Esophagus squamous epithelium (tissue), 5 donors: ENCODE measurements around the gene OR1K1. TPM values are rescaled to one million over a fixed set of nuclear protein-coding genes. Genes with fewer than 3 reads are reported as not detected.

ENCODE experiments used
- DNase-seq: peaks from one replicate; lab custom pipeline; 2025; lab: John Stamatoyannopoulos, UW
- H3K27ac ChIP-seq, 4 donors: fragments of 200-600 bp; sonication (generic); one replicate each; pipeline ENCODE4 v1.5.1; 2016 to 2019; ENCODE audit warnings: mild to moderate bottlenecking in 1 of 4
- H3K27me3 ChIP-seq, 4 donors: fragments of 200-600 bp; sonication (generic); 1 replicate in 3 of 4; 2 replicates in 1 of 4; pipeline versions ENCODE4 v1.5.1 to v1.6.0; 2017 to 2021; ENCODE audit warnings: antibody characterized with exemption in 1 of 4
- H3K36me3 ChIP-seq, 3 donors: fragments of 200-600 bp; sonication (generic); one replicate each; pipeline ENCODE4 v1.5.1; 2016 to 2019
- H3K4me1 ChIP-seq, 3 donors: fragments of 200-600 bp; sonication (generic); one replicate each; pipeline ENCODE4 v1.5.1; 2017 to 2019
- H3K4me3 ChIP-seq, 4 donors: fragments of 200-600 bp; sonication (generic); 1 replicate in 3 of 4; 2 replicates in 1 of 4; pipeline ENCODE4 v1.5.1; 2016 to 2019; ENCODE audit warnings: mild to moderate bottlenecking in 2 of 4, moderate library complexity in 1 of 4
- H3K9me3 ChIP-seq, 3 donors: fragments of 200-600 bp; sonication (generic); one replicate each; pipeline ENCODE4 v1.5.1; 2016 to 2019
- POLR2A ChIP-seq, 4 donors: fragments of 450-650 bp; IDR thresholded peaks; one replicate each; pipeline ENCODE4 v1.6.1; 2017; ENCODE audit warnings: antibody characterized with exemption in 4 of 4, mild to moderate bottlenecking in 4 of 4, moderate library complexity in 3 of 4
- WGBS, 2 donors: methylation state at CpG; one replicate each; pipeline ENCODE4 v1.1.5; 2018; 5-methylcytosine and 5-hydroxymethylcytosine counted together
- intact Hi-C: fragments of 100-400 bp; cut with DNase I; formaldehyde crosslinking; loops from one replicate; pipeline ENCODE4 v1.15.0; 2022
- total RNA-seq, 4 donors: library from RNA; depleted of rRNA; stranded (reverse); fragments of >200 nt; gene quantifications; one replicate each; pipeline ENCODE4 v1.1.0, GENCODE V29; 2016
- TF ChIP-seq, protein P1 (sequence below), 6 experiments: fragments of 450-650 bp in 4 of 6; fragments of 200-600 bp in 2 of 6; sonication (generic) in 2 of 6; IDR thresholded peaks; one replicate each; pipeline ENCODE4 v1.5.1; 2016 to 2019; ENCODE audit warnings: antibody characterized with exemption in 6 of 6, mild to moderate bottlenecking in 4 of 6, moderate library complexity in 4 of 6
- donor health status: DM: yes; HTN: yes; CAD: no.

The OR1K1 gene, protein sequence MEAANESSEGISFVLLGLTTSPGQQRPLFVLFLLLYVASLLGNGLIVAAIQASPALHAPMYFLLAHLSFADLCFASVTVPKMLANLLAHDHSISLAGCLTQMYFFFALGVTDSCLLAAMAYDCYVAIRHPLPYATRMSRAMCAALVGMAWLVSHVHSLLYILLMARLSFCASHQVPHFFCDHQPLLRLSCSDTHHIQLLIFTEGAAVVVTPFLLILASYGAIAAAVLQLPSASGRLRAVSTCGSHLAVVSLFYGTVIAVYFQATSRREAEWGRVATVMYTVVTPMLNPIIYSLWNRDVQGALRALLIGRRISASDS
- not detected for total RNA-seq

DNA sequence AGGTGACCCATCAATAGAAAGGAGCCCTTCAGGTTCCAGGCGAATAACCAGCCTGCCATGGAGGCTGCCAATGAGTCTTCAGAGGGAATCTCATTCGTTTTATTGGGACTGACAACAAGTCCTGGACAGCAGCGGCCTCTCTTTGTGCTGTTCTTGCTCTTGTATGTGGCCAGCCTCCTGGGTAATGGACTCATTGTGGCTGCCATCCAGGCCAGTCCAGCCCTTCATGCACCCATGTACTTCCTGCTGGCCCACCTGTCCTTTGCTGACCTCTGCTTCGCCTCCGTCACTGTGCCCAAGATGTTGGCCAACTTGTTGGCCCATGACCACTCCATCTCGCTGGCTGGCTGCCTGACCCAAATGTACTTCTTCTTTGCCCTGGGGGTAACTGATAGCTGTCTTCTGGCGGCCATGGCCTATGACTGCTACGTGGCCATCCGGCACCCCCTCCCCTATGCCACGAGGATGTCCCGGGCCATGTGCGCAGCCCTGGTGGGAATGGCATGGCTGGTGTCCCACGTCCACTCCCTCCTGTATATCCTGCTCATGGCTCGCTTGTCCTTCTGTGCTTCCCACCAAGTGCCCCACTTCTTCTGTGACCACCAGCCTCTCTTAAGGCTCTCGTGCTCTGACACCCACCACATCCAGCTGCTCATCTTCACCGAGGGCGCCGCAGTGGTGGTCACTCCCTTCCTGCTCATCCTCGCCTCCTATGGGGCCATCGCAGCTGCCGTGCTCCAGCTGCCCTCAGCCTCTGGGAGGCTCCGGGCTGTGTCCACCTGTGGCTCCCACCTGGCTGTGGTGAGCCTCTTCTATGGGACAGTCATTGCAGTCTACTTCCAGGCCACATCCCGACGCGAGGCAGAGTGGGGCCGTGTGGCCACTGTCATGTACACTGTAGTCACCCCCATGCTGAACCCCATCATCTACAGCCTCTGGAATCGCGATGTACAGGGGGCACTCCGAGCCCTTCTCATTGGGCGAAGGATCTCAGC is at the start of gene OR1K1:
OR1K1 (plus strand) TSS at position 58 of the 995 bp plus-strand sequence; CDS start at position 58, 0 bp downstream.
- WGBS, 2 donors = 93 to 95% methylated on average over 15 to 17 of the region's 30 CpGs
- intact Hi-C loops = loop anchor here (10.0 kb wide), 1 partner anchor 676 kb away; no protein-coding TSS in a partner anchor

DNA sequence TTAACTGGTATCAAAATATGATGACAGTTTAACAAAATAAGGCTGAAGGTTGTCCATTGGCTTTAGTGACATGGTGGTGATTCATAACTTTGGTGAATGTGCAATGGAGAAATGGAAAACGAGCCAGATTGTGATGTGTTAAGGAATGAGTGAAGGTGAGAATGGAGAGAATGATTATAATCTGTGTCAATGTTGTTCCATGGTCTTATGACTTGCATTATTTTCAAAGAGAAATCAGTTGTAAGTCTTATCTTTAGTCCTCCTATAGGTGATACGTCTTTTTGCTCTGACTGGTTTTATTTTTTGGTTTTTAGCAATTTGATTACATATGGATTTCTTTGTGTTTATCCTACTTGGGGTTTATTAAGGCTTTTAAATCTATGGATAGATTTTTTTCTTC is 45.1 kb upstream of the OR1K1 start:
- DNase-seq = no peak
- 30 to 33% methylated on average over 2 of the region's 2 CpGs for WGBS, 2 donors
- H3K4me3 ChIP-seq = no peak overlapping the region
- no peaks in the 10 kb centered on the region for H3K4me1 ChIP-seq
- H3K27me3 ChIP-seq = no peaks in the 10 kb centered on the region
- H3K9me3 ChIP-seq = peaks cover 0 to 7% (median 0%) of the 10 kb centered on the region in 3 donors
- TF ChIP-seq POLR2A (IDR thresholded peaks at IDR 0.05) = no peak
- TF ChIP-seq, protein P1, sequence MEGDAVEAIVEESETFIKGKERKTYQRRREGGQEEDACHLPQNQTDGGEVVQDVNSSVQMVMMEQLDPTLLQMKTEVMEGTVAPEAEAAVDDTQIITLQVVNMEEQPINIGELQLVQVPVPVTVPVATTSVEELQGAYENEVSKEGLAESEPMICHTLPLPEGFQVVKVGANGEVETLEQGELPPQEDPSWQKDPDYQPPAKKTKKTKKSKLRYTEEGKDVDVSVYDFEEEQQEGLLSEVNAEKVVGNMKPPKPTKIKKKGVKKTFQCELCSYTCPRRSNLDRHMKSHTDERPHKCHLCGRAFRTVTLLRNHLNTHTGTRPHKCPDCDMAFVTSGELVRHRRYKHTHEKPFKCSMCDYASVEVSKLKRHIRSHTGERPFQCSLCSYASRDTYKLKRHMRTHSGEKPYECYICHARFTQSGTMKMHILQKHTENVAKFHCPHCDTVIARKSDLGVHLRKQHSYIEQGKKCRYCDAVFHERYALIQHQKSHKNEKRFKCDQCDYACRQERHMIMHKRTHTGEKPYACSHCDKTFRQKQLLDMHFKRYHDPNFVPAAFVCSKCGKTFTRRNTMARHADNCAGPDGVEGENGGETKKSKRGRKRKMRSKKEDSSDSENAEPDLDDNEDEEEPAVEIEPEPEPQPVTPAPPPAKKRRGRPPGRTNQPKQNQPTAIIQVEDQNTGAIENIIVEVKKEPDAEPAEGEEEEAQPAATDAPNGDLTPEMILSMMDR (IDR thresholded peaks at IDR 0.05) = no peak
- H3K27ac ChIP-seq = no peak overlapping the region
- H3K36me3 ChIP-seq = no peaks in the 10 kb centered on the region
- intact Hi-C loops = no loop called here

More for the DNA sequence above, at the start of gene OR1K1:
- no peak for DNase-seq
- Histone ChIP-seq H3K4me3 (no peak within 1 kb of the TSS), H3K4me1 (no peaks in the 10 kb centered on the region), H3K9me3 (no peaks in the 10 kb centered on the region), H3K27me3 (no peaks in the 10 kb centered on the region), H3K36me3 (no peaks in the 10 kb centered on the region), H3K27ac (no peak within 1 kb of the TSS)
- TF ChIP-seq, protein P1 (IDR thresholded peaks at IDR 0.05) = no peak
- TF ChIP-seq POLR2A (IDR thresholded peaks at IDR 0.05) = no peak

DNA sequence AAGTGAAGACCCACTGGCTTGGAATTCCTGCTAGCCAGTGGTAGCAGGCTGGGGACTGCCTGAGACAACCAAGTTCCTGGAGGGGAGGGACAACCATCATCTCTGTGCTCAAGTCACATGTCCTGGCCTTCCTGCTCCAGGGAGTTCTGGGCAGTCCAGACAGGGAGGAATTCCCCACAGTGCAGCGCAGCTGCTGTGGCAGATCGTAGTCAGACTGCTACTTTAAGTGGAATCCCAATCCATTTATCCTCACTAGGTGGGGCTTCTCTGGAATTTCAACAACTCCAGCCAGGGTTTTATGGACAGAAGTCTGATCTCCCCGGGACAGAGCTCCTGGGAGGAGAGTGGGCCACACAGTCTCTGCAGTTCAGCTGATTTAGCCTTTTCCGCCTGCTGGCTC is 32.1 kb upstream of the OR1K1 start:
- Histone ChIP-seq H3K4me3 (no peak overlapping the region), H3K9me3 (peaks cover 0 to 21% (median 3%) of the 10 kb centered on the region in 3 donors), H3K27me3 (no peaks in the 10 kb centered on the region), H3K4me1 (no peaks in the 10 kb centered on the region), H3K27ac (no peak overlapping the region), H3K36me3 (no peaks in the 10 kb centered on the region)
- WGBS, 2 donors = 80% methylated on average over 1 of the region's 4 CpGs; no CpG with 5 or more reads in 1 of the 2 donors
- no peak for TF ChIP-seq POLR2A (IDR thresholded peaks at IDR 0.05)
- TF ChIP-seq, protein P1 (IDR thresholded peaks at IDR 0.05) = no peak
- no peak for DNase-seq
- intact Hi-C loops = no loop called here

DNA sequence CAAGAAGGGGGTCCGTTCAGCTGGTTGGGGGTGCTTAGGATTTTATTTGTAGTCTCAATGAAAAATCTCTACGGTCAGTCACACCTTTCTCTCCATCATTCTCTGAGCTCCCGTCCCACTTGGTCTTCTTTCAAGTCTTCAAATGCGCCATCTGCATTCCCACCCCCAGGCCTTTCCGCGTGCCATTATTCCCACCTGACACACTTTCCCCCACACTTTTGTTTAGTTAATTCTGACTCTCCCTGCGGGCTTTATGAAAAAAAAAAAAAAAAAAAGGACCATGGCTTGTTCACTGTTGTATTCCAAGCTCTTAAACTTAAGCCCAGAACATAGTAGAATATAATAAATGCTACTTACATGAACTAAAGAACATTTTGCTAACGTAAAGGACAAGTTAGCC is 22.9 kb upstream of the OR1K1 start:
- intact Hi-C loops = no loop called here
- H3K4me3 ChIP-seq = no peak overlapping the region
- no peaks in the 10 kb centered on the region for H3K27me3 ChIP-seq
- no peaks in the 10 kb centered on the region for H3K9me3 ChIP-seq
- TF ChIP-seq POLR2A (IDR thresholded peaks at IDR 0.05) = no peak
- TF ChIP-seq, protein P1 (IDR thresholded peaks at IDR 0.05) = no peak
- DNase-seq = no peak
- no peaks in the 10 kb centered on the region for H3K4me1 ChIP-seq
- 72 to 76% methylated on average over 8 of the region's 8 CpGs for WGBS, 2 donors
- H3K36me3 ChIP-seq = no peaks in the 10 kb centered on the region
- no peak overlapping the region for H3K27ac ChIP-seq
